Type B pancreatic cell (in vitro differentiated cells): ENCODE results near the gene TMBIM6. TPM values are rescaled to one million over a fixed set of nuclear protein-coding genes. Genes with fewer than 3 reads are reported as not detected.

Source experiments
- DNase-seq: peaks from one replicate; pipeline ENCODE4 v3.0.0; 2021; ENCODE audit warnings: mixed read lengths; ENCODE audit not compliant: unreplicated experiment; ENCODE audit errors: extremely low spot score
- H3K27ac Mint-ChIP-seq: 2 replicates; pipeline ENCODE4 v1.8.0; 2021; ENCODE audit warnings: mild to moderate bottlenecking, mixed read lengths
- H3K27me3 Mint-ChIP-seq: 2 replicates; pipeline ENCODE4 v1.8.0; 2021; ENCODE audit warnings: mixed read lengths
- H3K36me3 Mint-ChIP-seq: 2 replicates; pipeline ENCODE4 v1.8.0; 2021; ENCODE audit warnings: mixed read lengths
- H3K4me1 Mint-ChIP-seq: one replicate; pipeline ENCODE4 v1.8.0; 2021; ENCODE audit warnings: mixed read lengths; ENCODE audit not compliant: unreplicated experiment
- H3K4me3 Mint-ChIP-seq: 2 replicates; pipeline ENCODE4 v1.8.0; 2021; ENCODE audit warnings: mild to moderate bottlenecking, mixed read lengths
- H3K9me3 Mint-ChIP-seq: 2 replicates; pipeline ENCODE4 v1.8.0; 2021; ENCODE audit warnings: mixed read lengths
- CTCF ChIP-seq: fragments of 200-600 bp; sonication (generic); conservative IDR thresholded peaks from 2 replicates; pipeline ENCODE4 v1.5.0; 2021; ENCODE audit warnings: antibody characterized with exemption, mild to moderate bottlenecking
- total RNA-seq: library from RNA; stranded (reverse); gene quantifications from 2 replicates; pipeline ENCODE4 v1.2.1, GENCODE V29; 2021; ENCODE audit warnings: low replicate concordance

Gene TMBIM6
- total RNA-seq, 1 donor from 2014 or later = 497 TPM

GRCh38 chr12:49800421-49801140, 59.2 kb downstream of the TMBIM6 start:
- Mint-ChIP-seq H3K4me3 (no peak overlapping the region), H3K27me3 (no peaks in the 10 kb centered on the region), H3K4me1 (peaks cover 8% of the 10 kb centered on the region), H3K36me3 (peaks cover 3% of the 10 kb centered on the region), H3K9me3 (no peaks in the 10 kb centered on the region), H3K27ac (no peak overlapping the region)
- TF ChIP-seq CTCF = no peak
- no peak for DNase-seq

DNA sequence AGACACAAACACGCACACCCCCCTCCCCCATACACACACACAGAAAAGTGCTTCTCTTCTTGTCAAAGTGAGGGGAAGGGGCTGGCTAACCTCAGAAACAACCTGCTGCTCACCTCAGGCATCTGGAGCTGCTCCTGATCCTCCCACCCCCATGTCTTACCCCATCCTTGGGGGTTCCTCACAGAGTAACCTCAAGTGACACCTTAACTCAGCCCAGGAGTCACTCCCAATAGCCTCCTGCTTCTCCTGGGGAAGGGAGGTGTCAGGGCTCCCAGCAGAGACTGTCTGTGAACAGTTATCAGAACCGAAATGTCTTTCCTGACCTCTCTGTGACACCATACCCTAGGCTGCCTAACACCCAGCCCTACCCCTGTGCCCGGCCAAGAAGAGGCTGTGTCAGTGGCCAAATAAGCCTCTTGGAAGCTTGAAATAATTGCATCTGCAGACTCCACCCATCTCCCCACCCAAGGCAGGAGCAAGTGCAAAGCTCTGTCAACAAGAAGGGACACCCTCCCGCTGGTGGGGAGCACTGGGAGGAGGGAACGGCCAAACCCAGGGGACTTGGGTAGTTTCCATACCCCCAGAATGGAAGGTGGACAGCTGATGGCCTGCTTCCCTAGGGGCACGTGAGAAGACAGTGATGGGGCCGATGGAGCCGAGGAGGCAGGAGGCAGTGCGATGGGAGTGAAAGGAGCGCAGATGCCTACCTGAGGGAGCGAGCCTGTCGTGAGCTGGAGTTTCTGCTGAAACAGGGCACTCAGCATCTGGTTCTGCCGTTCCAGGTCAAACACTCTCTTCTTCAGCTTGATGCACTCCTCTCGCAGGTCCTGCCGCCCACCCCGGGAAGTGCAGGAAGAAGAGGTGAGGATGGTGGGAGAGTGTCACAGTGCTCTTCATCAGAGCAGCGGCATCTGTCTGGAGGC, 60.0 kb downstream of the TMBIM6 start:
- Mint-ChIP-seq H3K27me3 (no peaks in the 10 kb centered on the region), H3K27ac (no peak overlapping the region), H3K9me3 (no peaks in the 10 kb centered on the region), H3K4me1 (peaks cover 8% of the 10 kb centered on the region), H3K36me3 (peaks cover 3% of the 10 kb centered on the region), H3K4me3 (no peak overlapping the region)
- no peak for TF ChIP-seq CTCF
- no peak for DNase-seq

DNA sequence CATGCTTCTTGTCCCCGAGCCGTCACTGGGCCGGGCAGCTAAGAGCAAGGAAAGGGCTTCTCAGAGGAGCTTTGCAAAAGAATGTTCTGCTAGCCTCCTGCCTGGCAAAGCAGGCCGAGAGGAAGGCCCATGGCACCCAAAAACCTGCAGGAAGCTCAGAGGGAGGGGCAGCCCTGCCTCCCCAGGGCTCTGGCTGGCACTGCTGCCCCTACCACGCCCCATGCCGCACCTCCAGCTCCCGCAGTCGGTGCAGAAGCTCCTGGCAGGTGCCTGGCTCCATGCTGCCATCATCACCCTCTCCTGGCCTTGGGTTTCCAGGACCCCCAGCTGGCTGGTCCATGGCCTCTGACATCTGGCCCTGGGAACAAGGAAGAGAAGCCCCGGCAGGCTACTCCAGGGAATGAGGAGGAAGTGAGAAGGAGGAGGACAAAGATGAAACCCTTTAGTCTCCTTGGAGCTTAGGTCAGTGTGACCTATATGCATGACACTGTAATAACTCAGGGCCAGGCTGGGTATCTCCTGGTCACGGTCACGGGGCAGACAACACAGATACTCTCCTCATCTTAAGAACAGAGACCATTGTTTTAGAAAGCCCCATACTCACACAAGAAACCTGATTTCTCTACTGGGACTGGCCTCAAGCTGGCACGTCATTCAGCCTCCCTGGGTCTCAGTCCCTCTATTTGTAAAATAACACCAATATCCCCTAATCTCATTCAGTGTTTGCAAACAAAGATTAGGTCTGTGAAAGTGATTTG, 62.5 kb downstream of the TMBIM6 start:
- Mint-ChIP-seq H3K9me3 (no peaks in the 10 kb centered on the region), H3K27ac (no peak overlapping the region), H3K4me1 (peaks cover 18% of the 10 kb centered on the region), H3K36me3 (peaks cover 3% of the 10 kb centered on the region), H3K27me3 (no peaks in the 10 kb centered on the region), H3K4me3 (no peak overlapping the region)
- no peak for TF ChIP-seq CTCF
- no peak for DNase-seq

DNA sequence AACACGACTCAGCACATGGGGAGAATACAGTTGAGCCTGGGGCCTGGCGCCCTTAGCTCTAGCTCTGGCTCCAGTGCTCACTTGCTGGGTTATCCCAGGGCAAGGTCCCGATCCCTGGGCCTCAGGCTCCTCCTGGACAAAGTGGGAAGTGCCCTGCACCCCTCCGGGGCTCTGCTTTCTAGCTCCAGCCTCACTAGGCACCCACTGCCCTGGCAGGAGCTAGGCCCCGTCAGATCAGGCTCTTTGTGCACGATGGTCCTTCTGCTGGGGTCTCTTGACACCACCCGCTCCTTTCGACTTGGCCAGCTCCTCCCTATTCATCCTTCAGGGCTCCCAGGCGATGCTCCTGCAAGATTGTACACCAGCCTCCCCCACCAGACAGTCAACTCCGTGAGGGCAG, 63.5 kb downstream of the TMBIM6 start:
- no peaks in the 10 kb centered on the region for H3K27me3 Mint-ChIP-seq
- no peak for TF ChIP-seq CTCF
- no peak for DNase-seq
- peaks cover 3% of the 10 kb centered on the region for H3K36me3 Mint-ChIP-seq
- H3K27ac Mint-ChIP-seq = no peak overlapping the region
- no peaks in the 10 kb centered on the region for H3K9me3 Mint-ChIP-seq
- no peak overlapping the region for H3K4me3 Mint-ChIP-seq
- peaks cover 23% of the 10 kb centered on the region for H3K4me1 Mint-ChIP-seq

GRCh38 chr12:49805409-49805808, 64.1 kb downstream of the TMBIM6 start:
- Mint-ChIP-seq H3K4me3 (no peak overlapping the region), H3K4me1 (peaks cover 23% of the 10 kb centered on the region), H3K27ac (no peak overlapping the region), H3K9me3 (no peaks in the 10 kb centered on the region), H3K27me3 (no peaks in the 10 kb centered on the region), H3K36me3 (no peaks in the 10 kb centered on the region)
- TF ChIP-seq CTCF = no peak
- no peak for DNase-seq
